Neural cell (in vitro differentiated cells): ENCODE results near the gene TRMT10C. TPM values are rescaled to one million over a fixed set of nuclear protein-coding genes. Genes with fewer than 3 reads are reported as not detected.
"Not testable (repeated sequence)": the region's sequence is repeated elsewhere in the genome, so short reads cannot be mapped to it uniquely, and the experiment has no call there.

Experiments used
- H2AFZ ChIP-seq: fragments of 200-600, 300-800 bp; sonication (generic), shearing (Covaris generic); 2 replicates; pipeline ENCODE4 v1.6.0; 2014; ENCODE audit warnings: low read depth, mild to moderate bottlenecking, antibody characterized with exemption, low read length, moderate library complexity
- H3F3A ChIP-seq: fragments of 200-600 bp; shearing (Covaris generic); 2 replicates; pipeline ENCODE4 v1.6.1; 2016; ENCODE audit warnings: mild to moderate bottlenecking, moderate library complexity, mixed read lengths, antibody characterized with exemption, low read length; ENCODE audit not compliant: insufficient read depth, poor library complexity, severe bottlenecking
- H3K27ac ChIP-seq: fragments of 200-600, 300-800 bp; sonication (generic), shearing (Covaris generic); 2 replicates; pipeline ENCODE4 v1.5.1; 2014; ENCODE audit warnings: mild to moderate bottlenecking, low read length, moderate library complexity
- H3K27me3 ChIP-seq: fragments of 300-800, 200-600 bp; sonication (generic), shearing (Covaris generic); 2 replicates; pipeline ENCODE4 v1.6.0; 2014; ENCODE audit warnings: mild to moderate bottlenecking, low read depth, low read length, moderate library complexity; ENCODE audit not compliant: insufficient read depth
- H3K36me3 ChIP-seq: fragments of 300-800, 200-600 bp; sonication (generic), shearing (Covaris generic); 2 replicates; pipeline ENCODE4 v1.5.1; 2014; ENCODE audit warnings: mild to moderate bottlenecking, antibody characterized with exemption, low read length, moderate library complexity; ENCODE audit not compliant: insufficient read depth
- H3K4me2 ChIP-seq: fragments of 300-800, 200-600 bp; sonication (generic), shearing (Covaris generic); 2 replicates; pipeline ENCODE4 v1.6.0; 2014; ENCODE audit warnings: mild to moderate bottlenecking, low read length
- H3K4me3 ChIP-seq: fragments of 300-800, 200-600 bp; sonication (generic), shearing (Covaris generic); 2 replicates; pipeline ENCODE4 v1.5.1; 2014; ENCODE audit warnings: mild to moderate bottlenecking, low read length, moderate library complexity
- H3K79me2 ChIP-seq: fragments of 200-600 bp; shearing (Covaris generic); replicated peaks from 2 replicates; pipeline ENCODE4 v1.6.0; 2014; ENCODE audit warnings: mild to moderate bottlenecking, low read length, moderate library complexity; ENCODE audit not compliant: insufficient read depth
- H3K9ac ChIP-seq: fragments of 300-800, 200-600 bp; sonication (generic), shearing (Covaris generic); 2 replicates; pipeline ENCODE4 v1.6.1; 2016; ENCODE audit warnings: mild to moderate bottlenecking, low read length, mixed read lengths
- H3K9me2 ChIP-seq: fragments of 200-600 bp; shearing (Covaris generic); 2 replicates; pipeline ENCODE4 v1.6.1; 2016; ENCODE audit warnings: mild to moderate bottlenecking, low read length, mixed read lengths; ENCODE audit not compliant: insufficient read depth
- H3K9me3 ChIP-seq: fragments of 200-600, 300-800 bp; sonication (generic), shearing (Covaris generic); 2 replicates; pipeline ENCODE4 v1.6.1; 2016; ENCODE audit warnings: mild to moderate bottlenecking, mixed run types, low read length, moderate library complexity, mixed read lengths
- H4K20me1 ChIP-seq: fragments of 200-600 bp; shearing (Covaris generic); 2 replicates; pipeline ENCODE4 v1.6.1; 2016; ENCODE audit warnings: mild to moderate bottlenecking, mixed run types; ENCODE audit not compliant: insufficient read depth
- EP300 ChIP-seq: fragments of 450-650 bp; conservative IDR thresholded peaks from 2 replicates; pipeline ENCODE4 v1.6.1; 2014; ENCODE audit warnings: antibody characterized with exemption, mild to moderate bottlenecking, moderate library complexity; ENCODE audit not compliant: poor library complexity, severe bottlenecking
- EZH2 ChIP-seq: fragments of 200-600, 300-800 bp; shearing (Covaris generic), sonication (generic); IDR thresholded peaks from 2 replicates; pipeline ENCODE4 v1.6.1; 2014; ENCODE audit warnings: antibody characterized with exemption, low read length, borderline replicate concordance, mild to moderate bottlenecking; ENCODE audit not compliant: insufficient read depth, poor library complexity, severe bottlenecking
- MXI1 ChIP-seq: fragments of 450-650 bp; conservative IDR thresholded peaks from 2 replicates; pipeline ENCODE4 v1.6.1; 2014; ENCODE audit warnings: antibody characterized with exemption, mild to moderate bottlenecking; ENCODE audit not compliant: poor library complexity, severe bottlenecking
- POLR2AphosphoS5 ChIP-seq: IDR thresholded peaks from 2 replicates; pipeline ENCODE4 v1.6.1; 2012
- RAD21 ChIP-seq: fragments of 450-650 bp; conservative IDR thresholded peaks from 2 replicates; pipeline ENCODE4 v1.6.1; 2014; ENCODE audit warnings: antibody characterized with exemption, mild to moderate bottlenecking, moderate library complexity
- REST ChIP-seq: IDR thresholded peaks from 2 replicates; pipeline ENCODE4 v1.6.1; 2012; ENCODE audit warnings: borderline replicate concordance
- SMC3 ChIP-seq: fragments of 450-650 bp; conservative IDR thresholded peaks from 2 replicates; pipeline ENCODE4 v1.6.1; 2014; ENCODE audit warnings: antibody characterized with exemption, mild to moderate bottlenecking, moderate library complexity; ENCODE audit not compliant: poor library complexity
- TAF1 ChIP-seq: IDR thresholded peaks from 2 replicates; pipeline ENCODE4 v1.6.1; 2012; ENCODE audit warnings: low read depth
- polyA plus RNA-seq: library from polyadenylated mRNA; depleted of rRNA; stranded (reverse); fragments of >200 nt; gene quantifications from 2 replicates; pipeline ENCODE4 v1.2.3, GENCODE V29; 2014
- TF ChIP-seq, protein P1 (sequence below): fragments of 450-650 bp; IDR thresholded peaks from 2 replicates; pipeline ENCODE4 v1.5.1; 2014; ENCODE audit warnings: antibody characterized with exemption, mild to moderate bottlenecking, moderate library complexity; ENCODE audit not compliant: poor library complexity, severe bottlenecking

Gene TRMT10C
- polyA plus RNA-seq, 1 donor from 2014 or later: 44.5 TPM

GRCh38 chr3:101553381-101553780, 8.3 kb upstream of the TRMT10C start:
- H3K9ac ChIP-seq, H3K4me3 ChIP-seq, H3K4me2 ChIP-seq, H3K27ac ChIP-seq, H3K27me3 ChIP-seq, H3K9me3 ChIP-seq, H3F3A ChIP-seq, H4K20me1 ChIP-seq, H3K9me2 ChIP-seq, H2AFZ ChIP-seq, H3K36me3 ChIP-seq, H3K79me2 ChIP-seq: not testable (repeated sequence)

- Histone ChIP-seq H3K4me2 (no peak overlapping the region), H3K27ac (no peak overlapping the region)
These were observed 5.6 kb upstream of the TRMT10C start for GRCh38 chr3:101556064-101556463.

GRCh38 chr3:101567528-101568317, 6.1 kb downstream of the TRMT10C start:
- H3K4me2 ChIP-seq: no peak overlapping the region
- H4K20me1 ChIP-seq: no peaks in the 10 kb centered on the region
- H3K27ac ChIP-seq: no peak overlapping the region
- no peaks in the 10 kb centered on the region for H3K9me2 ChIP-seq
- H3K79me2 ChIP-seq: peaks cover 18% of the 10 kb centered on the region
- no peaks in the 10 kb centered on the region for H3K9me3 ChIP-seq
- H2AFZ ChIP-seq: no peak overlapping the region
- H3K36me3 ChIP-seq: peaks cover 7% of the 10 kb centered on the region
- H3K27me3 ChIP-seq: no peaks in the 10 kb centered on the region
- no peak overlapping the region for H3K4me3 ChIP-seq
- no peak overlapping the region for H3K9ac ChIP-seq
- no peaks in the 10 kb centered on the region for H3F3A ChIP-seq
- TF ChIP-seq RAD21: no peak
- TF ChIP-seq EZH2: no peak
- no peak for TF ChIP-seq SMC3
- TF ChIP-seq POLR2AphosphoS5: no peak
- no peak for TF ChIP-seq TAF1
- no peak for TF ChIP-seq EP300
- TF ChIP-seq, protein P1, sequence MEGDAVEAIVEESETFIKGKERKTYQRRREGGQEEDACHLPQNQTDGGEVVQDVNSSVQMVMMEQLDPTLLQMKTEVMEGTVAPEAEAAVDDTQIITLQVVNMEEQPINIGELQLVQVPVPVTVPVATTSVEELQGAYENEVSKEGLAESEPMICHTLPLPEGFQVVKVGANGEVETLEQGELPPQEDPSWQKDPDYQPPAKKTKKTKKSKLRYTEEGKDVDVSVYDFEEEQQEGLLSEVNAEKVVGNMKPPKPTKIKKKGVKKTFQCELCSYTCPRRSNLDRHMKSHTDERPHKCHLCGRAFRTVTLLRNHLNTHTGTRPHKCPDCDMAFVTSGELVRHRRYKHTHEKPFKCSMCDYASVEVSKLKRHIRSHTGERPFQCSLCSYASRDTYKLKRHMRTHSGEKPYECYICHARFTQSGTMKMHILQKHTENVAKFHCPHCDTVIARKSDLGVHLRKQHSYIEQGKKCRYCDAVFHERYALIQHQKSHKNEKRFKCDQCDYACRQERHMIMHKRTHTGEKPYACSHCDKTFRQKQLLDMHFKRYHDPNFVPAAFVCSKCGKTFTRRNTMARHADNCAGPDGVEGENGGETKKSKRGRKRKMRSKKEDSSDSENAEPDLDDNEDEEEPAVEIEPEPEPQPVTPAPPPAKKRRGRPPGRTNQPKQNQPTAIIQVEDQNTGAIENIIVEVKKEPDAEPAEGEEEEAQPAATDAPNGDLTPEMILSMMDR: no peak

More at GRCh38 chr3:101556064-101556463, 5.6 kb upstream of the TRMT10C start:
- no peak overlapping the region for H3K4me3 ChIP-seq
- H3K79me2 ChIP-seq: no peaks in the 10 kb centered on the region
- no peak overlapping the region for H3K9ac ChIP-seq
- no peaks in the 10 kb centered on the region for H3K9me2 ChIP-seq
- no peak overlapping the region for H2AFZ ChIP-seq
- H3K36me3 ChIP-seq: no peaks in the 10 kb centered on the region
- no peaks in the 10 kb centered on the region for H4K20me1 ChIP-seq
- no peaks in the 10 kb centered on the region for H3K27me3 ChIP-seq
- no peaks in the 10 kb centered on the region for H3K9me3 ChIP-seq
- TF ChIP-seq TAF1: no peak
- TF ChIP-seq EP300: no peak
- TF ChIP-seq EZH2: no peak
- TF ChIP-seq POLR2AphosphoS5: no peak
- no peak for TF ChIP-seq MXI1
- TF ChIP-seq REST: no peak
- H3F3A ChIP-seq: no peaks in the 10 kb centered on the region
